SU-DHL-6 (cell line): ENCODE results near the gene KIAA1191.

Experiments used
- H2AFZ ChIP-seq: fragments of 200-600 bp; sonication (generic); 2 replicates; pipeline ENCODE4 v1.6.1; 2014; ENCODE audit warnings: low read depth, mild to moderate bottlenecking, moderate library complexity, mixed read lengths, antibody characterized with exemption, low read length; ENCODE audit not compliant: severe bottlenecking
- H3F3A ChIP-seq: fragments of 200-600 bp; shearing (Covaris generic); 2 replicates; pipeline ENCODE4 v1.6.0; 2016; ENCODE audit warnings: antibody characterized with exemption, mild to moderate bottlenecking; ENCODE audit not compliant: insufficient read depth
- H3K27ac ChIP-seq: fragments of 200-600 bp; sonication (generic); 2 replicates; pipeline ENCODE4 v1.5.1; 2016; ENCODE audit warnings: low read depth, mild to moderate bottlenecking, low read length, moderate library complexity, mixed read lengths
- H3K27me3 ChIP-seq: fragments of 200-600 bp; sonication (generic), shearing (Covaris generic); 2 replicates; pipeline ENCODE4 v1.6.0; 2014; ENCODE audit warnings: mild to moderate bottlenecking, low read length
- H3K36me3 ChIP-seq: fragments of 200-600 bp; sonication (generic); 2 replicates; pipeline ENCODE4 v1.6.1; 2014; ENCODE audit warnings: mild to moderate bottlenecking, low read length, mixed read lengths
- H3K4me2 ChIP-seq: fragments of 300-600, 200-600 bp; shearing (Covaris generic), sonication (generic); 2 replicates; pipeline ENCODE4 v1.6.0; 2014; ENCODE audit warnings: low read length, low read depth, mild to moderate bottlenecking; ENCODE audit not compliant: poor library complexity, severe bottlenecking
- H3K4me3 ChIP-seq: fragments of 200-600 bp; sonication (generic); 2 replicates; pipeline ENCODE4 v1.5.1; 2014; ENCODE audit warnings: antibody characterized with exemption, low read length, mild to moderate bottlenecking, mixed read lengths; ENCODE audit not compliant: insufficient read depth, poor library complexity, severe bottlenecking
- H3K79me2 ChIP-seq: fragments of 200-600 bp; sonication (generic); 2 replicates; pipeline ENCODE4 v1.6.1; 2014; ENCODE audit warnings: mild to moderate bottlenecking, low read length, moderate library complexity; ENCODE audit not compliant: insufficient read depth
- H3K9ac ChIP-seq: fragments of 200-600 bp; sonication (generic); 2 replicates; pipeline ENCODE4 v1.7.0; 2014; ENCODE audit warnings: mild to moderate bottlenecking, low read length
- H3K9me2 ChIP-seq: fragments of 200-600 bp; sonication (generic); replicated peaks from 2 replicates; pipeline ENCODE4 v1.6.1; 2014; ENCODE audit warnings: low read length; ENCODE audit not compliant: insufficient read depth
- H3K9me3 ChIP-seq: fragments of 200-600 bp; sonication (generic); 2 replicates; pipeline ENCODE4 v1.6.1; 2014; ENCODE audit warnings: low read length, mixed read lengths; ENCODE audit not compliant: insufficient read depth
- H4K20me1 ChIP-seq: fragments of 200-600 bp; sonication (generic); 2 replicates; pipeline ENCODE4 v1.6.1; 2014; ENCODE audit warnings: low read depth, mild to moderate bottlenecking, antibody characterized with exemption, low read length, moderate library complexity, mixed read lengths
- EZH2phosphoT487 ChIP-seq: fragments of 200-600 bp; sonication (generic), shearing (Covaris generic); conservative IDR thresholded peaks from 2 replicates; pipeline ENCODE4 v1.6.1; 2018; ENCODE audit warnings: mild to moderate bottlenecking, antibody characterized with exemption, low read length, moderate library complexity, mixed read lengths
- TF ChIP-seq, protein P1 (sequence below): fragments of 200-600 bp; sonication (generic); IDR thresholded peaks from one replicate; pipeline ENCODE4 v1.5.1; 2017; ENCODE audit warnings: antibody characterized with exemption, mild to moderate bottlenecking, low read length, moderate library complexity; ENCODE audit not compliant: insufficient read depth, poor library complexity, severe bottlenecking

The KIAA1191 gene

DNA sequence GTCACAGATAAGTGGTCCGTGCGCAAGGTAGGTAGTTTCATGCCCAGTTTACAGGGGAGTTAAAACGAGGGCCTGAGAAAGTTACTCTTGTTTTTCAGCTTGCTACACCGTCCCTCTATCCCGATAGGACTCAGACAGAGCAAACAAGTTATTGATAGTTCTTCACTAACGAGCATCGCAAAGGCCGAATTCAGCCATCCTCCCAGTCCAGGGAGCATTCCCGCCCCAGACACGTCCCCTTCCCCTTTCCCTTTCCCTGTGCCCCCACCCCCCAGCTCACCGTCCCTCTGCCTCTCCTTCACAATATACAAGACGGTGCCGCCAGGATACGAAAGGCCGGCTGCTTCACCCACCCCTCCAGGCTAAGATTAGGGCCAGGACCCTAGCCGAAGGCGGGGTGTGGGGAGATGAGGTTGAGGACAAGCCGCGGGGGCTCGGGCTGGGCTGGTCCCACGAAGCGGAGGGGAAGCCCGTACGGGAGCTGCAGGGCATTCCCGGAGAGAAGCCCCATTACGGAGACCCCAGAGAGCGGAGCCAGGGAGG, 599 bp downstream of the KIAA1191 start:
- H3K27ac ChIP-seq = peak overlapping the region; percentile 49; the same call in 1 of the 2 replicates
- no peaks in the 10 kb centered on the region for H3K9me2 ChIP-seq
- peak overlapping the region; percentile 92 for H2AFZ ChIP-seq
- no peaks in the 10 kb centered on the region; the same call in 1 of the 2 replicates for H4K20me1 ChIP-seq
- H3F3A ChIP-seq = peaks cover 13% of the 10 kb centered on the region; the same call in 1 of the 2 replicates
- peak overlapping the region; percentile 80 for H3K4me3 ChIP-seq
- H3K79me2 ChIP-seq = peaks cover 41% of the 10 kb centered on the region
- H3K9me3 ChIP-seq = no peaks in the 10 kb centered on the region
- H3K4me2 ChIP-seq = peak overlapping the region; percentile 77
- no peaks in the 10 kb centered on the region for H3K27me3 ChIP-seq
- TF ChIP-seq, protein P1, sequence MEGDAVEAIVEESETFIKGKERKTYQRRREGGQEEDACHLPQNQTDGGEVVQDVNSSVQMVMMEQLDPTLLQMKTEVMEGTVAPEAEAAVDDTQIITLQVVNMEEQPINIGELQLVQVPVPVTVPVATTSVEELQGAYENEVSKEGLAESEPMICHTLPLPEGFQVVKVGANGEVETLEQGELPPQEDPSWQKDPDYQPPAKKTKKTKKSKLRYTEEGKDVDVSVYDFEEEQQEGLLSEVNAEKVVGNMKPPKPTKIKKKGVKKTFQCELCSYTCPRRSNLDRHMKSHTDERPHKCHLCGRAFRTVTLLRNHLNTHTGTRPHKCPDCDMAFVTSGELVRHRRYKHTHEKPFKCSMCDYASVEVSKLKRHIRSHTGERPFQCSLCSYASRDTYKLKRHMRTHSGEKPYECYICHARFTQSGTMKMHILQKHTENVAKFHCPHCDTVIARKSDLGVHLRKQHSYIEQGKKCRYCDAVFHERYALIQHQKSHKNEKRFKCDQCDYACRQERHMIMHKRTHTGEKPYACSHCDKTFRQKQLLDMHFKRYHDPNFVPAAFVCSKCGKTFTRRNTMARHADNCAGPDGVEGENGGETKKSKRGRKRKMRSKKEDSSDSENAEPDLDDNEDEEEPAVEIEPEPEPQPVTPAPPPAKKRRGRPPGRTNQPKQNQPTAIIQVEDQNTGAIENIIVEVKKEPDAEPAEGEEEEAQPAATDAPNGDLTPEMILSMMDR = no peak
- TF ChIP-seq EZH2phosphoT487 = no peak
- no peaks in the 10 kb centered on the region for H3K36me3 ChIP-seq
- peak overlapping the region; percentile 77 for H3K9ac ChIP-seq

DNA sequence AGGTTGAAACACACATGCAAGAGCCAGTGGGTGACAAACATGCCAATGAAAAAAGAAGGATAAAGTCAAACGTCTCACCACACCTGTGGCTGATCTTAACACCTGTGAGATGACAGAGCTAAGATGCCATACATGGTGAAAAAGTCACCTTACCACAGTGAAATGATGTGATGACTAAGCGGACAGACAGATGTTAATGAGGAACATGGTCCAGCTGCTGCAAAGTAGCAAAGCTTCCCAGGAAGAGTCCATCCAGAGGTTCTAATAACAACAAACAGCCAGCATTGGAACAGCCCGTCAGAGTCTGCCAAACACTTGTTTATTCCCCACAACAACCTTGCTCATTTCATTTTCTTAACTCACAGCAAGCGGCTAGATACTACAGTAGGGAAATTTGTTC, 1.9 kb downstream of the KIAA1191 start:
- Histone ChIP-seq H3F3A (peaks cover 13% of the 10 kb centered on the region; the same call in 1 of the 2 replicates), H3K27ac (no peak overlapping the region), H3K36me3 (no peaks in the 10 kb centered on the region), H3K27me3 (no peaks in the 10 kb centered on the region), H4K20me1 (no peaks in the 10 kb centered on the region; the same call in 1 of the 2 replicates), H3K79me2 (peaks cover 44% of the 10 kb centered on the region), H3K9ac (no peak overlapping the region), H3K9me3 (no peaks in the 10 kb centered on the region), H3K9me2 (no peaks in the 10 kb centered on the region), H2AFZ (no peak overlapping the region), H3K4me3 (no peak overlapping the region), H3K4me2 (peak overlapping the region; percentile 23)
- no peak for TF ChIP-seq EZH2phosphoT487
- TF ChIP-seq, protein P1 = no peak

DNA sequence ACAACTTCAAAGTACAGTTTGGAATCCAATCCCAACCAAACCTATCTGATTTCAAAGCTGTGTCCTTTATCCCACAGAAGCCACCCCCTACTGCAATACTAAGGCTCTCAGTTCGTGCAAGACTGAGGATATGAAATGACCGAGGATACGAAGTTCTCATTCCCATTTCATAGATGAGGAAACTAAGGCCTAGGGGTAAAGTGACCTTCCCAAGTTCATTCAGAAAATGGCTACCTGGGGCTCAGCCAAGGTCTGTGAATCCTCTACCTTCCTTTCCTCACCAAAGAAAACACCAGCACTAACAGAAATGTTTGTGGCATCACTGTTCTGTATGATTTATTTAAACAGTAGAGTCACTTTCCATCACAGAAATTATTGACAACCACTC, 5.4 kb downstream of the KIAA1191 start:
- Histone ChIP-seq H3K4me2 (no peak overlapping the region), H3K9ac (no peak overlapping the region), H3F3A (0 out of 2 replicates have a peak, but pooled peaks cover 4% of the 10 kb centered on the region), H3K36me3 (no peaks in the 10 kb centered on the region), H3K79me2 (peaks cover 48% of the 10 kb centered on the region), H3K27ac (no peak overlapping the region), H3K9me2 (no peaks in the 10 kb centered on the region), H2AFZ (no peak overlapping the region), H3K9me3 (no peaks in the 10 kb centered on the region), H3K27me3 (no peaks in the 10 kb centered on the region), H3K4me3 (no peak overlapping the region), H4K20me1 (no peaks in the 10 kb centered on the region; the same call in 1 of the 2 replicates)
- TF ChIP-seq EZH2phosphoT487 = no peak
- TF ChIP-seq, protein P1 = no peak
